ENCODE results near the gene SPA17.

Gene SPA17

GRCh38 chr11:124718801-124719200 lies 45.1 kb downstream of the SPA17 start:
- ChIA-PET POLR2A (no interaction called here), CTCF (no interaction called here)
- H3K4me3 ChIP-seq (ENCODE audit: low read depth, low read length), result no peak overlapping the region
- no peak for DNase-seq (ENCODE audit: low read depth, low spot score)
- TF ChIP-seq CTCF (IDR thresholded peaks at IDR 0.05; ENCODE audit: insufficient read depth, low read length, missing control alignments), result no peak

- no peak overlapping the region for H3K4me3 ChIP-seq (ENCODE audit: low read depth, low read length)
- no peak for DNase-seq (ENCODE audit: low read depth, low spot score)
- ChIA-PET POLR2A (no interaction called here), CTCF (interaction anchor here (1.1 to 1.4 kb wide), 2 partner anchors 44 to 117 kb away, joined by 3 read pairs; no protein-coding TSS in a partner anchor)
- no peak for TF ChIP-seq CTCF (IDR thresholded peaks at IDR 0.05; ENCODE audit: insufficient read depth, low read length, missing control alignments)
Observed at GRCh38 chr11:124719534-124719933, 45.8 kb downstream of the SPA17 start.

GRCh38 chr11:124722176-124722575 lies 48.5 kb downstream of the SPA17 start:
- no peak overlapping the region for H3K4me3 ChIP-seq (ENCODE audit: low read depth, low read length)
- POLR2A ChIA-PET, result no interaction called here
- no peak for DNase-seq (ENCODE audit: low read depth, low spot score)
- CTCF ChIA-PET, result no interaction called here
- TF ChIP-seq CTCF (IDR thresholded peaks at IDR 0.05; ENCODE audit: insufficient read depth, low read length, missing control alignments), result no peak

GRCh38 chr11:124724979-124725718 lies 51.4 kb downstream of the SPA17 start:
- no peak for TF ChIP-seq CTCF (IDR thresholded peaks at IDR 0.05; ENCODE audit: insufficient read depth, low read length, missing control alignments)
- no peak for DNase-seq (ENCODE audit: low read depth, low spot score)
- POLR2A ChIA-PET, result no interaction called here
- H3K4me3 ChIP-seq (ENCODE audit: low read depth, low read length), result no peak overlapping the region
- CTCF ChIA-PET, result interaction anchor here (1.0 to 2.2 kb wide), 6 partner anchors 9 to 56 kb away, joined by 3 to 5 read pairs (median 3); partner anchors contain the start of gene NRGN

GRCh38 chr11:124725719-124726105 lies 52.0 kb downstream of the SPA17 start:
- no peak overlapping the region for H3K4me3 ChIP-seq (ENCODE audit: low read depth, low read length)
- DNase-seq (ENCODE audit: low read depth, low spot score), result no peak
- ChIA-PET CTCF (interaction anchor here (1.3 to 2.2 kb wide), 3 partner anchors 8 to 57 kb away, joined by 3 to 5 read pairs (median 3); partner anchors contain the start of gene NRGN), POLR2A (no interaction called here)
- TF ChIP-seq CTCF (IDR thresholded peaks at IDR 0.05; ENCODE audit: insufficient read depth, low read length, missing control alignments), result no peak

GRCh38 chr11:124727474-124727873 lies 53.8 kb downstream of the SPA17 start:
- ChIA-PET CTCF (no interaction called here), POLR2A (no interaction called here)
- no peak for TF ChIP-seq CTCF (IDR thresholded peaks at IDR 0.05; ENCODE audit: insufficient read depth, low read length, missing control alignments)
- no peak overlapping the region for H3K4me3 ChIP-seq (ENCODE audit: low read depth, low read length)
- DNase-seq (ENCODE audit: low read depth, low spot score), result no peak

Measured in AG04449 (cell line).